Skeletal muscle satellite cell (primary cell): ENCODE data around the gene ZNF260. TPM values are rescaled to one million over a fixed set of nuclear protein-coding genes. Genes with fewer than 3 reads are reported as not detected.

Source experiments
- H3K27me3 ChIP-seq: 2 replicates; pipeline ENCODE4 v1.7.0; 2013; ENCODE audit warnings: low read length; ENCODE audit not compliant: control insufficient read depth, insufficient read depth
- H3K36me3 ChIP-seq: 2 replicates; pipeline ENCODE4 v1.7.0; 2013; ENCODE audit warnings: mild to moderate bottlenecking, control low read depth, low read length; ENCODE audit not compliant: insufficient read depth
- H3K4me1 ChIP-seq: 2 replicates; pipeline ENCODE4 v1.7.0; 2013; ENCODE audit warnings: low read length; ENCODE audit not compliant: control insufficient read depth, insufficient read depth
- H3K4me2 ChIP-seq: 2 replicates; pipeline ENCODE4 v1.7.0; 2013; ENCODE audit warnings: mild to moderate bottlenecking, low read length
- H3K4me3 ChIP-seq: 2 replicates; pipeline ENCODE4 v1.7.0; 2013; ENCODE audit warnings: low read length
- H3K9ac ChIP-seq: 2 replicates; pipeline ENCODE4 v1.7.0; 2013; ENCODE audit warnings: mild to moderate bottlenecking, low read depth, low read length, moderate library complexity
- H3K9me3 ChIP-seq: replicated peaks from 2 replicates; pipeline ENCODE4 v1.7.0; 2013; ENCODE audit warnings: mild to moderate bottlenecking, control low read depth, low read length
- total RNA-seq: library from RNA; depleted of rRNA; stranded (reverse); fragments of >200 nt; gene quantifications from 2 replicates; pipeline ENCODE4 v1.2.3, GENCODE V29; 2012; rRNA removed

ZNF260 gene
- 9.8 and 14.2 TPM in 2 replicates for total RNA-seq

GRCh38 chr19:36528194-36528920 is at the start of gene ZNF260:
Gene ZNF260 (minus strand): TSS chr19:36528271. CDS start chr19:36515238, 13,033 bp downstream.
- Histone ChIP-seq H3K4me1 (peaks cover 5% of the 10 kb centered on the region), H3K4me2 (peak within 1 kb of the TSS; percentile 90), H3K9ac (peak within 1 kb of the TSS; percentile 93), H3K9me3 (peaks cover 3% of the 10 kb centered on the region), H3K27me3 (no peaks in the 10 kb centered on the region), H3K4me3 (peak within 1 kb of the TSS; percentile 88), H3K36me3 (peaks cover 11% of the 10 kb centered on the region)

- Histone ChIP-seq H3K9me3 (no peaks in the 10 kb centered on the region), H3K36me3 (peaks cover 50% of the 10 kb centered on the region), H3K9ac (no peak overlapping the region), H3K4me3 (no peak overlapping the region), H3K27me3 (no peaks in the 10 kb centered on the region), H3K4me2 (no peak overlapping the region), H3K4me1 (peaks cover 3% of the 10 kb centered on the region)
Measured at GRCh38 chr19:36577271-36577996, 49.4 kb upstream of the ZNF260 start.

GRCh38 chr19:36574741-36575140 is 46.7 kb upstream of the ZNF260 start:
- no peaks in the 10 kb centered on the region for H3K9me3 ChIP-seq
- no peaks in the 10 kb centered on the region for H3K27me3 ChIP-seq
- peak overlapping the region; percentile 99 for H3K4me2 ChIP-seq
- peaks cover 3% of the 10 kb centered on the region for H3K4me1 ChIP-seq
- H3K4me3 ChIP-seq = peak overlapping the region; percentile 89
- H3K36me3 ChIP-seq = peaks cover 30% of the 10 kb centered on the region
- H3K9ac ChIP-seq = no peak overlapping the region

GRCh38 chr19:36573895-36574720 is 46.0 kb upstream of the ZNF260 start:
- no peaks in the 10 kb centered on the region for H3K27me3 ChIP-seq
- H3K4me3 ChIP-seq = peak overlapping the region; percentile 89
- peak overlapping the region; percentile 99 for H3K4me2 ChIP-seq
- peak overlapping the region; percentile 88 for H3K9ac ChIP-seq
- H3K36me3 ChIP-seq = peaks cover 26% of the 10 kb centered on the region
- H3K4me1 ChIP-seq = peaks cover 3% of the 10 kb centered on the region
- H3K9me3 ChIP-seq = no peaks in the 10 kb centered on the region

GRCh38 chr19:36573020-36573894 is 45.2 kb upstream of the ZNF260 start, which contains the start of gene ZNF529:
Gene ZNF529 (minus strand): TSS chr19:36573292. CDS start chr19:36572346, 946 bp downstream.
- H3K4me2 ChIP-seq = peak within 1 kb of the TSS; percentile 99
- H3K4me1 ChIP-seq = peaks cover 3% of the 10 kb centered on the region
- H3K27me3 ChIP-seq = no peaks in the 10 kb centered on the region
- H3K36me3 ChIP-seq = peaks cover 25% of the 10 kb centered on the region
- H3K9me3 ChIP-seq = no peaks in the 10 kb centered on the region
- peak within 1 kb of the TSS; percentile 88 for H3K9ac ChIP-seq
- peak within 1 kb of the TSS; percentile 89 for H3K4me3 ChIP-seq

- Histone ChIP-seq H3K4me2 (peak overlapping the region; percentile 99), H3K4me1 (peaks cover 3% of the 10 kb centered on the region), H3K9ac (peak overlapping the region; percentile 88), H3K4me3 (peak overlapping the region; percentile 89), H3K27me3 (no peaks in the 10 kb centered on the region), H3K36me3 (peaks cover 26% of the 10 kb centered on the region), H3K9me3 (no peaks in the 10 kb centered on the region)
Measured at GRCh38 chr19:36572593-36573019, 44.5 kb upstream of the ZNF260 start.

- H3K9me3 ChIP-seq = peaks cover 20% of the 10 kb centered on the region
- no peak overlapping the region for H3K4me3 ChIP-seq
- H3K4me1 ChIP-seq = no peaks in the 10 kb centered on the region
- no peak overlapping the region for H3K9ac ChIP-seq
- H3K4me2 ChIP-seq = no peak overlapping the region
- H3K27me3 ChIP-seq = no peaks in the 10 kb centered on the region
- H3K36me3 ChIP-seq = peaks cover 38% of the 10 kb centered on the region
Measured at GRCh38 chr19:36564391-36564790, 36.3 kb upstream of the ZNF260 start.

GRCh38 chr19:36547001-36547732 is 19.1 kb upstream of the ZNF260 start:
- Histone ChIP-seq H3K9me3 (peaks cover 88% of the 10 kb centered on the region), H3K4me1 (no peaks in the 10 kb centered on the region), H3K4me3 (no peak overlapping the region), H3K27me3 (no peaks in the 10 kb centered on the region), H3K36me3 (peaks cover 79% of the 10 kb centered on the region), H3K9ac (no peak overlapping the region), H3K4me2 (no peak overlapping the region)

GRCh38 chr19:36528921-36529518 is 949 bp upstream of the ZNF260 start:
- Histone ChIP-seq H3K4me2 (peak overlapping the region; percentile 90), H3K27me3 (no peaks in the 10 kb centered on the region), H3K4me3 (peak overlapping the region; percentile 88), H3K9me3 (peaks cover 3% of the 10 kb centered on the region), H3K9ac (peak overlapping the region; percentile 93), H3K36me3 (peaks cover 8% of the 10 kb centered on the region), H3K4me1 (peaks cover 5% of the 10 kb centered on the region)

- Histone ChIP-seq H3K4me1 (peaks cover 5% of the 10 kb centered on the region), H3K9me3 (peaks cover 6% of the 10 kb centered on the region), H3K36me3 (peaks cover 15% of the 10 kb centered on the region), H3K4me3 (peak overlapping the region; percentile 88), H3K9ac (peak overlapping the region; percentile 93), H3K4me2 (peak overlapping the region; percentile 90), H3K27me3 (no peaks in the 10 kb centered on the region)
Measured at GRCh38 chr19:36527873-36528193, 238 bp downstream of the ZNF260 start.
